NCI-H82 (cell line): ENCODE measurements around the gene ABCC8.
"Not testable (repeated sequence)": the region's sequence is repeated elsewhere in the genome, so short reads cannot be mapped to it uniquely, and the experiment has no call there.

Experiments
- DNase-seq: peaks from one replicate; lab custom pipeline; 2025; lab: John Stamatoyannopoulos, UW

ABCC8 gene

GRCh38 chr11:17428925-17429324 lies 47.7 kb downstream of the ABCC8 start:
- DNase-seq = peak; percentile 38

GRCh38 chr11:17428261-17428660 lies 48.4 kb downstream of the ABCC8 start:
- no peak for DNase-seq

GRCh38 chr11:17426233-17426632 lies 50.4 kb downstream of the ABCC8 start:
- not testable (repeated sequence) for DNase-seq

GRCh38 chr11:17423533-17424310 lies 52.9 kb downstream of the ABCC8 start:
- peak; percentile 13 for DNase-seq

GRCh38 chr11:17421781-17422180 lies 54.9 kb downstream of the ABCC8 start:
- peak; percentile 39 for DNase-seq

- DNase-seq = no peak
Measured at GRCh38 chr11:17418444-17419081, 58.1 kb downstream of the ABCC8 start.

GRCh38 chr11:17416492-17416891 lies 60.2 kb downstream of the ABCC8 start:
- no peak for DNase-seq

GRCh38 chr11:17415523-17416104 lies 61.0 kb downstream of the ABCC8 start:
- no peak for DNase-seq

- DNase-seq = no peak
Measured at GRCh38 chr11:17414992-17415391, 61.7 kb downstream of the ABCC8 start.

- no peak for DNase-seq
Measured at GRCh38 chr11:17414317-17414737, 62.3 kb downstream of the ABCC8 start.

- no peak for DNase-seq
Measured at GRCh38 chr11:17413414-17414316, 63.0 kb downstream of the ABCC8 start.

- peak; percentile 89 for DNase-seq
Measured at GRCh38 chr11:17412488-17413180, 64.0 kb downstream of the ABCC8 start.

- no peak for DNase-seq
Measured at GRCh38 chr11:17411418-17411817, 65.2 kb downstream of the ABCC8 start.

GRCh38 chr11:17410606-17411379 lies 65.9 kb downstream of the ABCC8 start:
- no peak for DNase-seq

GRCh38 chr11:17408641-17409040 lies 68.0 kb downstream of the ABCC8 start:
- no peak for DNase-seq

GRCh38 chr11:17408026-17408425 lies 68.6 kb downstream of the ABCC8 start:
- DNase-seq = no peak

- no peak for DNase-seq
Measured at GRCh38 chr11:17407575-17407974, 69.1 kb downstream of the ABCC8 start.

GRCh38 chr11:17406818-17407149 lies 69.9 kb downstream of the ABCC8 start:
- DNase-seq = no peak

- DNase-seq = no peak
Measured at GRCh38 chr11:17406082-17406817, 70.4 kb downstream of the ABCC8 start.
